Panc1 (cell line): ENCODE results near the gene MYH16. TPM values are rescaled to one million over a fixed set of nuclear protein-coding genes. Genes with fewer than 3 reads are reported as not detected.

Source experiments
- ATAC-seq: fragments of 200-7000 bp; cut with Tn5 transposase; 2 replicates; pipeline ENCODE4 v1.9.1; 2020; ENCODE audit warnings: mild to moderate bottlenecking, moderate library complexity
- BruUV-seq: library from RNA; stranded (reverse); fragments of 400-500 nt; replicated peaks from 2 replicates; lab custom pipeline; 2021; lab: Mats Ljungman, UMichigan
- CTCF ChIA-PET: fragments of 300-600 bp; sonication (Branson Sonifier 250); formaldehyde crosslinking; loops from one replicate; lab custom pipeline; 2022; ENCODE audit warnings: antibody characterized with exemption; lab: Charles Lee
- POLR2A ChIA-PET: fragments of 300-600 bp; sonication (Branson Sonifier 250); formaldehyde crosslinking; loops from one replicate; lab custom pipeline; 2022; ENCODE audit warnings: antibody characterized with exemption; lab: Charles Lee
- DNase-seq: peaks from one replicate; pipeline ENCODE4 v3.0.0-alpha.2; 2010; ENCODE audit warnings: low read depth, low spot score
- H3K27ac ChIP-seq: 2 replicates; pipeline ENCODE4 v1.5.1; 2011; ENCODE audit warnings: mild to moderate bottlenecking, low read length, inconsistent platforms
- H3K27me3 ChIP-seq: fragments of 200-500 bp; sonication (Bioruptor generic); 2 replicates; pipeline ENCODE4 v1.6.0; 2014; ENCODE audit warnings: low read length, inconsistent platforms; ENCODE audit not compliant: control insufficient read depth, insufficient read depth
- H3K36me3 ChIP-seq: fragments of 200-500 bp; sonication (Bioruptor generic); 2 replicates; pipeline ENCODE4 v1.5.1; 2014; ENCODE audit warnings: inconsistent platforms, mild to moderate bottlenecking, low read length, moderate library complexity; ENCODE audit not compliant: control insufficient read depth, insufficient read depth
- H3K4me1 ChIP-seq: 2 replicates; pipeline ENCODE4 v1.5.1; 2011; ENCODE audit warnings: inconsistent platforms, mild to moderate bottlenecking, low read length, moderate library complexity; ENCODE audit not compliant: control insufficient read depth, insufficient read depth
- H3K4me3 ChIP-seq, 2 experiments: 2 replicates each; pipeline ENCODE4 v1.5.1; 2011 to 2012; ENCODE audit warnings: low read depth in 2 of 2, low read length in 2 of 2, mild to moderate bottlenecking in 2 of 2, inconsistent platforms in 1 of 2, moderate library complexity in 1 of 2
- H3K9me3 ChIP-seq: fragments of 200-500 bp; sonication (Bioruptor generic); 2 replicates; pipeline ENCODE4 v1.5.1; 2014; ENCODE audit warnings: low read depth, mild to moderate bottlenecking, inconsistent platforms, low read length, moderate library complexity; ENCODE audit not compliant: control insufficient read depth, insufficient read depth
- POLR2AphosphoS5 ChIP-seq: IDR thresholded peaks from 2 replicates; pipeline ENCODE4 v1.6.1; 2012; ENCODE audit warnings: mild to moderate bottlenecking, low read depth, low read length, moderate library complexity
- REST ChIP-seq, 2 experiments: IDR thresholded peaks; 2 replicates each; pipeline ENCODE4 v1.6.1; 2011 to 2012; ENCODE audit warnings: low read depth in 2 of 2, control low read depth in 1 of 2, low read length in 1 of 2, mild to moderate bottlenecking in 1 of 2, moderate library complexity in 1 of 2; ENCODE audit not compliant: insufficient read depth in 1 of 2
- SIN3A ChIP-seq: IDR thresholded peaks from 2 replicates; pipeline ENCODE4 v1.6.1; 2012; ENCODE audit warnings: low read depth, mild to moderate bottlenecking, low read length, moderate library complexity, borderline replicate concordance; ENCODE audit not compliant: insufficient read depth
- TCF7L2 ChIP-seq: IDR thresholded peaks from 2 replicates; pipeline ENCODE4 v1.6.1; 2011; ENCODE audit warnings: mild to moderate bottlenecking, low read depth, low read length, inconsistent platforms
- in situ Hi-C: cut with HindIII; loops from 2 replicates; pipeline ENCODE4 v1.10.0; 2016; ENCODE audit warnings: low sequenced_read_pairs, low pct_unique_long_range_greater_than_20kb
- intact Hi-C: fragments of 100-400 bp; cut with micrococcal nuclease; formaldehyde crosslinking; loops from one replicate; pipeline ENCODE4 v1.10.0; 2022; ENCODE audit not compliant: unreplicated experiment
- total RNA-seq: library from RNA; stranded (reverse); gene quantifications from one replicate; pipeline ENCODE4 v1.2.1, GENCODE V29; 2021; ENCODE audit not compliant: unreplicated experiment
- TF ChIP-seq, protein P1 (sequence below): fragments of 450-650 bp; IDR thresholded peaks from 2 replicates; pipeline ENCODE4 v1.5.1; 2017; ENCODE audit warnings: mild to moderate bottlenecking

Gene MYH16
- total RNA-seq, 1 experiment from 2014 or later: 0.23 TPM

- H3K27me3 ChIP-seq: no peaks in the 10 kb centered on the region
- H3K4me1 ChIP-seq: no peaks in the 10 kb centered on the region
- no peak overlapping the region for H3K4me3 ChIP-seq
- CTCF ChIA-PET: interaction anchor here (0.6 kb wide), 1 partner anchor 18 kb away, joined by 4 read pairs; no protein-coding TSS in a partner anchor
- in situ Hi-C loops: no loop called here
- BruUV-seq: no TSS peak
- intact Hi-C loops: no loop called here
- H3K36me3 ChIP-seq: no peaks in the 10 kb centered on the region
- no peak overlapping the region for H3K27ac ChIP-seq
- H3K9me3 ChIP-seq: no peaks in the 10 kb centered on the region
- POLR2A ChIA-PET: no interaction called here
- no peak for TF ChIP-seq SIN3A
- TF ChIP-seq, protein P1, sequence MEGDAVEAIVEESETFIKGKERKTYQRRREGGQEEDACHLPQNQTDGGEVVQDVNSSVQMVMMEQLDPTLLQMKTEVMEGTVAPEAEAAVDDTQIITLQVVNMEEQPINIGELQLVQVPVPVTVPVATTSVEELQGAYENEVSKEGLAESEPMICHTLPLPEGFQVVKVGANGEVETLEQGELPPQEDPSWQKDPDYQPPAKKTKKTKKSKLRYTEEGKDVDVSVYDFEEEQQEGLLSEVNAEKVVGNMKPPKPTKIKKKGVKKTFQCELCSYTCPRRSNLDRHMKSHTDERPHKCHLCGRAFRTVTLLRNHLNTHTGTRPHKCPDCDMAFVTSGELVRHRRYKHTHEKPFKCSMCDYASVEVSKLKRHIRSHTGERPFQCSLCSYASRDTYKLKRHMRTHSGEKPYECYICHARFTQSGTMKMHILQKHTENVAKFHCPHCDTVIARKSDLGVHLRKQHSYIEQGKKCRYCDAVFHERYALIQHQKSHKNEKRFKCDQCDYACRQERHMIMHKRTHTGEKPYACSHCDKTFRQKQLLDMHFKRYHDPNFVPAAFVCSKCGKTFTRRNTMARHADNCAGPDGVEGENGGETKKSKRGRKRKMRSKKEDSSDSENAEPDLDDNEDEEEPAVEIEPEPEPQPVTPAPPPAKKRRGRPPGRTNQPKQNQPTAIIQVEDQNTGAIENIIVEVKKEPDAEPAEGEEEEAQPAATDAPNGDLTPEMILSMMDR: no peak
- no peak for TF ChIP-seq REST (IDR thresholded peaks at IDR 0.05; ENCODE audit: insufficient read depth in 1 of 2, low read depth in 2 of 2, low read length in 1 of 2)
- no peak for TF ChIP-seq POLR2AphosphoS5
- TF ChIP-seq TCF7L2: no peak
- DNase-seq: no peak
- no peak for ATAC-seq
Measured at GRCh38 chr7:99249985-99250575, 22.6 kb upstream of the MYH16 start.

- no peaks in the 10 kb centered on the region for H3K9me3 ChIP-seq
- H3K36me3 ChIP-seq: no peaks in the 10 kb centered on the region
- intact Hi-C loops (no loop called here), in situ Hi-C loops (no loop called here)
- DNase-seq (no peak), ATAC-seq (0 out of 2 replicates have a peak, but pooled peaks have one; percentile 36)
- no peak overlapping the region for H3K27ac ChIP-seq
- ChIA-PET POLR2A (no interaction called here), CTCF (no interaction called here)
- no peak for TF ChIP-seq SIN3A
- TF ChIP-seq POLR2AphosphoS5: no peak
- TF ChIP-seq, protein P1: no peak
- no peak for TF ChIP-seq REST (IDR thresholded peaks at IDR 0.05; ENCODE audit: insufficient read depth in 1 of 2, low read depth in 2 of 2, low read length in 1 of 2)
- TF ChIP-seq TCF7L2: no peak
- H3K27me3 ChIP-seq: no peaks in the 10 kb centered on the region
- H3K4me3 ChIP-seq: no peak overlapping the region
- H3K4me1 ChIP-seq: no peaks in the 10 kb centered on the region
- no TSS peak for BruUV-seq
Measured at GRCh38 chr7:99252166-99252895, 20.3 kb upstream of the MYH16 start.
